HEK293 (cell line): ENCODE results near the gene CASKIN1.

Source experiments
- BCL11B ChIP-seq: fragments of 450-650 bp; formaldehyde crosslinking; IDR thresholded peaks from 2 replicates; pipeline ENCODE4 v1.5.1; 2016; ENCODE audit warnings: low read depth, missing biosample characterization, missing genetic modification characterization
- GLI4 ChIP-seq: fragments of 450-650 bp; formaldehyde crosslinking; IDR thresholded peaks from 2 replicates; pipeline ENCODE4 v1.5.1; 2016; ENCODE audit warnings: missing biosample characterization, missing genetic modification characterization
- HOXA7 ChIP-seq: sonication (generic); formaldehyde crosslinking; IDR thresholded peaks from 2 replicates; pipeline ENCODE4 v1.8.1; 2022; ENCODE audit warnings: missing genetic modification reagents, borderline replicate concordance
- IKZF3 ChIP-seq: fragments of 450-650 bp; IDR thresholded peaks from 2 replicates; pipeline ENCODE4 v1.5.0; 2018; ENCODE audit warnings: missing biosample characterization, mild to moderate bottlenecking, missing genetic modification characterization, moderate library complexity
- SP7 ChIP-seq: fragments of 450-650 bp; formaldehyde crosslinking; IDR thresholded peaks from 2 replicates; pipeline ENCODE4 v1.5.1; 2016; ENCODE audit warnings: missing biosample characterization, missing genetic modification characterization
- ZBTB17 ChIP-seq: fragments of 450-650 bp; formaldehyde crosslinking; IDR thresholded peaks from 2 replicates; pipeline ENCODE4 v1.5.1; 2016; ENCODE audit warnings: missing biosample characterization, missing genetic modification characterization
- ZBTB8A ChIP-seq: fragments of 450-650 bp; formaldehyde crosslinking; IDR thresholded peaks from 2 replicates; pipeline ENCODE4 v1.5.1; 2016; ENCODE audit warnings: missing biosample characterization, missing genetic modification characterization
- ZNF138 ChIP-seq: fragments of 450-650 bp; formaldehyde crosslinking; IDR thresholded peaks from 2 replicates; pipeline ENCODE4 v1.5.1; 2016; ENCODE audit warnings: missing biosample characterization, missing genetic modification characterization, borderline replicate concordance
- ZNF184 ChIP-seq: fragments of 450-650 bp; IDR thresholded peaks from 2 replicates; pipeline ENCODE4 v1.5.1; 2018; ENCODE audit warnings: missing biosample characterization, mild to moderate bottlenecking, missing genetic modification characterization
- ZNF24 ChIP-seq: fragments of 450-650 bp; formaldehyde crosslinking; IDR thresholded peaks from 2 replicates; pipeline ENCODE4 v1.5.1; 2016; ENCODE audit warnings: missing biosample characterization, missing genetic modification characterization
- ZNF501 ChIP-seq: fragments of 450-650 bp; formaldehyde crosslinking; IDR thresholded peaks from 2 replicates; pipeline ENCODE4 v1.5.1; 2016; ENCODE audit warnings: missing biosample characterization, missing genetic modification characterization
- ZNF510 ChIP-seq: fragments of 450-650 bp; formaldehyde crosslinking; IDR thresholded peaks from 2 replicates; pipeline ENCODE4 v1.5.1; 2018; ENCODE audit warnings: mild to moderate bottlenecking, missing genetic modification characterization, missing biosample characterization; ENCODE audit not compliant: insufficient replicate concordance
- ZNF596 ChIP-seq: fragments of 450-650 bp; IDR thresholded peaks from 2 replicates; pipeline ENCODE4 v1.5.0; 2018; ENCODE audit warnings: missing biosample characterization, mild to moderate bottlenecking, missing genetic modification characterization, moderate library complexity
- ZNF777 ChIP-seq: fragments of 450-650 bp; formaldehyde crosslinking; IDR thresholded peaks from 2 replicates; pipeline ENCODE4 v1.5.1; 2017; ENCODE audit warnings: missing biosample characterization, missing genetic modification characterization, borderline replicate concordance
- TF ChIP-seq, protein P1 (sequence below): fragments of 450-650 bp; formaldehyde crosslinking; IDR thresholded peaks from 2 replicates; pipeline ENCODE4 v1.5.1; 2017; ENCODE audit warnings: missing biosample characterization, missing genetic modification characterization
- TF ChIP-seq, protein P2 (sequence below): fragments of 450-650 bp; formaldehyde crosslinking; IDR thresholded peaks from 2 replicates; pipeline ENCODE4 v1.5.1; 2017; ENCODE audit warnings: missing biosample characterization, missing genetic modification characterization
- TF ChIP-seq, protein P3 (sequence below): fragments of 450-650 bp; formaldehyde crosslinking; IDR thresholded peaks from 2 replicates; pipeline ENCODE4 v1.5.1; 2016; ENCODE audit warnings: missing biosample characterization, missing genetic modification characterization
- TF ChIP-seq, protein P4 (sequence below): fragments of 450-650 bp; formaldehyde crosslinking; IDR thresholded peaks from 2 replicates; pipeline ENCODE4; 2016; ENCODE audit warnings: missing biosample characterization, missing genetic modification characterization
- TF ChIP-seq, protein P5 (sequence below): fragments of 450-650 bp; formaldehyde crosslinking; IDR thresholded peaks from 2 replicates; pipeline ENCODE4 v1.5.1; 2016; ENCODE audit warnings: missing biosample characterization, missing genetic modification characterization
- TF ChIP-seq, protein P6 (sequence below): fragments of 450-650 bp; formaldehyde crosslinking; IDR thresholded peaks from 2 replicates; pipeline ENCODE4 v1.5.1; 2016; ENCODE audit warnings: missing biosample characterization, missing genetic modification characterization
- TF ChIP-seq, protein P7 (sequence below): fragments of 450-650 bp; formaldehyde crosslinking; optimal IDR thresholded peaks from 2 replicates; pipeline ENCODE3; 2016; ENCODE audit warnings: missing biosample characterization, mild to moderate bottlenecking, missing genetic modification characterization
- TF ChIP-seq, protein P8 (sequence below): fragments of 450-650 bp; formaldehyde crosslinking; IDR thresholded peaks from 2 replicates; pipeline ENCODE4 v1.5.1; 2016; ENCODE audit warnings: missing biosample characterization, missing genetic modification characterization, low read depth

Gene CASKIN1

DNA sequence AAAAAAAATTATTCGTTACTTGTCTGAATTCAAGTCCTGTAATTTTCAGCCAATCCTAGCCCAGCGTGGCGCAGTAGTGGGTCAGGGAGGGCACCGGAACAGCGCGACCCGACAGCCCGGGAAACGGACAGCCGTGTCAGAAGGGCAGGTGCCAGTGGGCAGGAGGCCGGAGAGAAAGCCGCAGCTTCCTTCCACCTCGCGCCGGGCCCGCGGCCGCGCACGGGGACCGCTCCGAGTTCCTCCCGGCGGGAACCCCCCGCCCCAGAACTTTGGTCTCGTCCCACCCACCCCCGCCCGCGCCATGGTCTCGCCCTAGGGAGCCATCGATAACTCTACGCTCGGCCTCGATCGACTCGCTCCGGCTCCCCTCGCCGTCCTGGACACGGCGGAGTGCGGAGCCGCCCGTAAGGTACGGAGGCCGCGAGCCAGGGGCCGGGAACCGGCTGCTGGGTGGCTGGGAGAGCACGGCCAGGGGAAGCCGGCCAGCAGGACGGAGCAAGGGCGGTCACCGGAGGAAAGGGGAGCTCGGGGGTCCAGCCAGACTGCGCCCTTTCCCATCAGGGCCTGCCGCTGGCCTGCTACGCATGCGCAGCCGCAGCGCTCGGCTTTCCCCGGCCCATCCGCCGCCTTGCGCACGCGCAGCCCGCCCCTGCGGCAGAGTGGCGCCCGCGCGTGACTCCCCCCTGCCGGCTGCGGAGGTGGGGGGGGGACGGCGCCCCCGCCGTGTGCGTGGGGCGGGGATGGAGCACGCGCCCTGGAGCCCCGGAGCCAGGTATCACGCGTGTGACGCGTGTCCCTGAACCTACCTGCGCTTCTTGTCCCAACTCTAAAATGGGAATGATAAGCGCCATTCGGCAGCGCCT, 8.9 kb upstream of the CASKIN1 start, which contains the start of gene MLST8 (continued):
- TF ChIP-seq, protein P1, sequence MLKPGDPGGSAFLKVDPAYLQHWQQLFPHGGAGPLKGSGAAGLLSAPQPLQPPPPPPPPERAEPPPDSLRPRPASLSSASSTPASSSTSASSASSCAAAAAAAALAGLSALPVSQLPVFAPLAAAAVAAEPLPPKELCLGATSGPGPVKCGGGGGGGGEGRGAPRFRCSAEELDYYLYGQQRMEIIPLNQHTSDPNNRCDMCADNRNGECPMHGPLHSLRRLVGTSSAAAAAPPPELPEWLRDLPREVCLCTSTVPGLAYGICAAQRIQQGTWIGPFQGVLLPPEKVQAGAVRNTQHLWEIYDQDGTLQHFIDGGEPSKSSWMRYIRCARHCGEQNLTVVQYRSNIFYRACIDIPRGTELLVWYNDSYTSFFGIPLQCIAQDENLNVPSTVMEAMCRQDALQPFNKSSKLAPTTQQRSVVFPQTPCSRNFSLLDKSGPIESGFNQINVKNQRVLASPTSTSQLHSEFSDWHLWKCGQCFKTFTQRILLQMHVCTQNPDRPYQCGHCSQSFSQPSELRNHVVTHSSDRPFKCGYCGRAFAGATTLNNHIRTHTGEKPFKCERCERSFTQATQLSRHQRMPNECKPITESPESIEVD (tag by site-specific recombination): no peak
- no peak for TF ChIP-seq HOXA7 (CRISPR knock-in tag)
- TF ChIP-seq ZNF596 (tag by site-specific recombination): peak; percentile 10; the same call in 1 of the 2 replicates
- no peak for TF ChIP-seq ZNF138 (tag by site-specific recombination)
- TF ChIP-seq ZNF501 (tag by site-specific recombination): peak; percentile 34; the same call in 1 of the 2 replicates
- no peak for TF ChIP-seq ZNF184
- TF ChIP-seq ZNF777: no peak
- no peak for TF ChIP-seq ZNF510 (tag by site-specific recombination)
- TF ChIP-seq, protein P2, sequence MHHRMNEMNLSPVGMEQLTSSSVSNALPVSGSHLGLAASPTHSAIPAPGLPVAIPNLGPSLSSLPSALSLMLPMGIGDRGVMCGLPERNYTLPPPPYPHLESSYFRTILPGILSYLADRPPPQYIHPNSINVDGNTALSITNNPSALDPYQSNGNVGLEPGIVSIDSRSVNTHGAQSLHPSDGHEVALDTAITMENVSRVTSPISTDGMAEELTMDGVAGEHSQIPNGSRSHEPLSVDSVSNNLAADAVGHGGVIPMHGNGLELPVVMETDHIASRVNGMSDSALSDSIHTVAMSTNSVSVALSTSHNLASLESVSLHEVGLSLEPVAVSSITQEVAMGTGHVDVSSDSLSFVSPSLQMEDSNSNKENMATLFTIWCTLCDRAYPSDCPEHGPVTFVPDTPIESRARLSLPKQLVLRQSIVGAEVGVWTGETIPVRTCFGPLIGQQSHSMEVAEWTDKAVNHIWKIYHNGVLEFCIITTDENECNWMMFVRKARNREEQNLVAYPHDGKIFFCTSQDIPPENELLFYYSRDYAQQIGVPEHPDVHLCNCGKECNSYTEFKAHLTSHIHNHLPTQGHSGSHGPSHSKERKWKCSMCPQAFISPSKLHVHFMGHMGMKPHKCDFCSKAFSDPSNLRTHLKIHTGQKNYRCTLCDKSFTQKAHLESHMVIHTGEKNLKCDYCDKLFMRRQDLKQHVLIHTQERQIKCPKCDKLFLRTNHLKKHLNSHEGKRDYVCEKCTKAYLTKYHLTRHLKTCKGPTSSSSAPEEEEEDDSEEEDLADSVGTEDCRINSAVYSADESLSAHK (tag by site-specific recombination): no peak; the same call in 1 of the 2 replicates
- TF ChIP-seq ZBTB8A (tag by site-specific recombination): 0 out of 2 replicates have a peak, but pooled peaks have one; percentile 27
- TF ChIP-seq ZBTB17 (tag by site-specific recombination): peak; percentile 100
- TF ChIP-seq BCL11B (tag by site-specific recombination): 0 out of 2 replicates have a peak, but pooled peaks have one; percentile 13
- peak; percentile 43; the same call in 1 of the 2 replicates for TF ChIP-seq ZNF24 (tag by site-specific recombination)
- TF ChIP-seq, protein P3, sequence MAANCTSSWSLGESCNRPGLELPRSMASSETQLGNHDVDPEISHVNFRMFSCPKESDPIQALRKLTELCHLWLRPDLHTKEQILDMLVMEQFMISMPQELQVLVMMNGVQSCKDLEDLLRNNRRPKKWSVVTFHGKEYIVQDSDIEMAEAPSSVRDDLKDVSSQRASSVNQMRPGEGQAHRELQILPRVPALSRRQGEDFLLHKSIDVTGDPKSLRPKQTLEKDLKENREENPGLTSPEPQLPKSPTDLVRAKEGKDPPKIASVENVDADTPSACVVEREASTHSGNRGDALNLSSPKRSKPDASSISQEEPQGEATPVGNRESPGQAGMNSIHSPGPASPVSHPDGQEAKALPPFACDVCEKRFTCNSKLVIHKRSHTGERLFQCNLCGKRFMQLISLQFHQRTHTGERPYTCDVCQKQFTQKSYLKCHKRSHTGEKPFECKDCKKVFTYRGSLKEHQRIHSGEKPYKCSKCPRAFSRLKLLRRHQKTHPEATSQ: peak; percentile 50; the same call in 1 of the 2 replicates
- TF ChIP-seq, protein P4, sequence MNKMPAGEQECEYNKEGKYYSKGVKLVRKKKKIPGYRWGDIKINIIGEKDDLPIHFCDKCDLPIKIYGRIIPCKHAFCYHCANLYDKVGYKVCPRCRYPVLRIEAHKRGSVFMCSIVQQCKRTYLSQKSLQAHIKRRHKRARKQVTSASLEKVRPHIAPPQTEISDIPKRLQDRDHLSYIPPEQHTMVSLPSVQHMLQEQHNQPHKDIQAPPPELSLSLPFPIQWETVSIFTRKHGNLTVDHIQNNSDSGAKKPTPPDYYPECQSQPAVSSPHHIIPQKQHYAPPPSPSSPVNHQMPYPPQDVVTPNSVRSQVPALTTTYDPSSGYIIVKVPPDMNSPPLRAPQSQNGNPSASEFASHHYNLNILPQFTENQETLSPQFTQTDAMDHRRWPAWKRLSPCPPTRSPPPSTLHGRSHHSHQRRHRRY (tag by site-specific recombination): no peak
- no peak for TF ChIP-seq GLI4
- TF ChIP-seq, protein P5, sequence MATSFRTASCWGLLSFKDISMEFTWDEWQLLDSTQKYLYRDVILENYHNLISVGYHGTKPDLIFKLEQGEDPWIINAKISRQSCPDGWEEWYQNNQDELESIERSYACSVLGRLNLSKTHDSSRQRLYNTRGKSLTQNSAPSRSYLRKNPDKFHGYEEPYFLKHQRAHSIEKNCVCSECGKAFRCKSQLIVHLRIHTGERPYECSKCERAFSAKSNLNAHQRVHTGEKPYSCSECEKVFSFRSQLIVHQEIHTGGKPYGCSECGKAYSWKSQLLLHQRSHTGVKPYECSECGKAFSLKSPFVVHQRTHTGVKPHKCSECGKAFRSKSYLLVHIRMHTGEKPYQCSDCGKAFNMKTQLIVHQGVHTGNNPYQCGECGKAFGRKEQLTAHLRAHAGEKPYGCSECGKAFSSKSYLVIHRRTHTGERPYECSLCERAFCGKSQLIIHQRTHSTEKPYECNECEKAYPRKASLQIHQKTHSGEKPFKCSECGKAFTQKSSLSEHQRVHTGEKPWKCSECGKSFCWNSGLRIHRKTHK: no peak
- TF ChIP-seq IKZF3 (tag by site-specific recombination): no peak; the same call in 1 of the 2 replicates
- TF ChIP-seq, protein P6, sequence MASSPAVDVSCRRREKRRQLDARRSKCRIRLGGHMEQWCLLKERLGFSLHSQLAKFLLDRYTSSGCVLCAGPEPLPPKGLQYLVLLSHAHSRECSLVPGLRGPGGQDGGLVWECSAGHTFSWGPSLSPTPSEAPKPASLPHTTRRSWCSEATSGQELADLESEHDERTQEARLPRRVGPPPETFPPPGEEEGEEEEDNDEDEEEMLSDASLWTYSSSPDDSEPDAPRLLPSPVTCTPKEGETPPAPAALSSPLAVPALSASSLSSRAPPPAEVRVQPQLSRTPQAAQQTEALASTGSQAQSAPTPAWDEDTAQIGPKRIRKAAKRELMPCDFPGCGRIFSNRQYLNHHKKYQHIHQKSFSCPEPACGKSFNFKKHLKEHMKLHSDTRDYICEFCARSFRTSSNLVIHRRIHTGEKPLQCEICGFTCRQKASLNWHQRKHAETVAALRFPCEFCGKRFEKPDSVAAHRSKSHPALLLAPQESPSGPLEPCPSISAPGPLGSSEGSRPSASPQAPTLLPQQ (tag by site-specific recombination): peak; percentile 64; the same call in 1 of the 2 replicates
- peak; percentile 70; the same call in 1 of the 2 replicates for TF ChIP-seq SP7 (tag by site-specific recombination)
- TF ChIP-seq, protein P7, sequence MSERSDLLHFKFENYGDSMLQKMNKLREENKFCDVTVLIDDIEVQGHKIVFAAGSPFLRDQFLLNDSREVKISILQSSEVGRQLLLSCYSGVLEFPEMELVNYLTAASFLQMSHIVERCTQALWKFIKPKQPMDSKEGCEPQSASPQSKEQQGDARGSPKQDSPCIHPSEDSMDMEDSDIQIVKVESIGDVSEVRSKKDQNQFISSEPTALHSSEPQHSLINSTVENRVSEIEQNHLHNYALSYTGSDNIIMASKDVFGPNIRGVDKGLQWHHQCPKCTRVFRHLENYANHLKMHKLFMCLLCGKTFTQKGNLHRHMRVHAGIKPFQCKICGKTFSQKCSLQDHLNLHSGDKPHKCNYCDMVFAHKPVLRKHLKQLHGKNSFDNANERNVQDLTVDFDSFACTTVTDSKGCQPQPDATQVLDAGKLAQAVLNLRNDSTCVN (tag by site-specific recombination): peak; percentile 83
- TF ChIP-seq, protein P8, sequence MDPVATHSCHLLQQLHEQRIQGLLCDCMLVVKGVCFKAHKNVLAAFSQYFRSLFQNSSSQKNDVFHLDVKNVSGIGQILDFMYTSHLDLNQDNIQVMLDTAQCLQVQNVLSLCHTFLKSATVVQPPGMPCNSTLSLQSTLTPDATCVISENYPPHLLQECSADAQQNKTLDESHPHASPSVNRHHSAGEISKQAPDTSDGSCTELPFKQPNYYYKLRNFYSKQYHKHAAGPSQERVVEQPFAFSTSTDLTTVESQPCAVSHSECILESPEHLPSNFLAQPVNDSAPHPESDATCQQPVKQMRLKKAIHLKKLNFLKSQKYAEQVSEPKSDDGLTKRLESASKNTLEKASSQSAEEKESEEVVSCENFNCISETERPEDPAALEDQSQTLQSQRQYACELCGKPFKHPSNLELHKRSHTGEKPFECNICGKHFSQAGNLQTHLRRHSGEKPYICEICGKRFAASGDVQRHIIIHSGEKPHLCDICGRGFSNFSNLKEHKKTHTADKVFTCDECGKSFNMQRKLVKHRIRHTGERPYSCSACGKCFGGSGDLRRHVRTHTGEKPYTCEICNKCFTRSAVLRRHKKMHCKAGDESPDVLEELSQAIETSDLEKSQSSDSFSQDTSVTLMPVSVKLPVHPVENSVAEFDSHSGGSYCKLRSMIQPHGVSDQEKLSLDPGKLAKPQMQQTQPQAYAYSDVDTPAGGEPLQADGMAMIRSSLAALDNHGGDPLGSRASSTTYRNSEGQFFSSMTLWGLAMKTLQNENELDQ (tag by site-specific recombination): no peak
